ENCODE data around the gene NFATC2IP.
"Not testable (repeated sequence)": the region's sequence is repeated elsewhere in the genome, so short reads cannot be mapped to it uniquely, and the experiment has no call there.

NFATC2IP gene

DNA sequence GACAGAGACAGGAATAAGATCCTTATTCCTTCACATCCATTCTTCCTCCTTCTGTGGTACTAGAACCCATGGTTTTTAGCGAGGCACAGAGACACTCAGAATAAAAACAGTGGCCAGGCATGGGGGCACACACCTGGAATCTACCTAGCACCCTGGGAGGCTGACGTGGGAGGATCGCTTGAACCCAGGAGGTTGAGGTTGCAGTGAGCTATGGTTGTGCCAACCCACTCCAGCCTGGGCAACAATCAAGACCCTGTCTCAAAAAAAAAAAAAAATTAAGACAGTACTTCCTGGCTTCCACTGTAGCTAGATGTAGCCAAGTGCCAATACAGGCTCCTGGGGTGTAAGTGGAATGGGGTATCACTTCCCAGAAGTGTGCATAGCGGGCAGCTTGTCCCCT is 16.4 kb downstream of the NFATC2IP start:
- no peak overlapping the region for H3K4me3 ChIP-seq (ENCODE audit: low read depth, low read length)
- DNase-seq (ENCODE audit: low read depth) = no peak
- TF ChIP-seq, protein P1, sequence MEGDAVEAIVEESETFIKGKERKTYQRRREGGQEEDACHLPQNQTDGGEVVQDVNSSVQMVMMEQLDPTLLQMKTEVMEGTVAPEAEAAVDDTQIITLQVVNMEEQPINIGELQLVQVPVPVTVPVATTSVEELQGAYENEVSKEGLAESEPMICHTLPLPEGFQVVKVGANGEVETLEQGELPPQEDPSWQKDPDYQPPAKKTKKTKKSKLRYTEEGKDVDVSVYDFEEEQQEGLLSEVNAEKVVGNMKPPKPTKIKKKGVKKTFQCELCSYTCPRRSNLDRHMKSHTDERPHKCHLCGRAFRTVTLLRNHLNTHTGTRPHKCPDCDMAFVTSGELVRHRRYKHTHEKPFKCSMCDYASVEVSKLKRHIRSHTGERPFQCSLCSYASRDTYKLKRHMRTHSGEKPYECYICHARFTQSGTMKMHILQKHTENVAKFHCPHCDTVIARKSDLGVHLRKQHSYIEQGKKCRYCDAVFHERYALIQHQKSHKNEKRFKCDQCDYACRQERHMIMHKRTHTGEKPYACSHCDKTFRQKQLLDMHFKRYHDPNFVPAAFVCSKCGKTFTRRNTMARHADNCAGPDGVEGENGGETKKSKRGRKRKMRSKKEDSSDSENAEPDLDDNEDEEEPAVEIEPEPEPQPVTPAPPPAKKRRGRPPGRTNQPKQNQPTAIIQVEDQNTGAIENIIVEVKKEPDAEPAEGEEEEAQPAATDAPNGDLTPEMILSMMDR (IDR thresholded peaks at IDR 0.05; ENCODE audit: low read depth, low read length, missing control alignments) = no peak

DNA sequence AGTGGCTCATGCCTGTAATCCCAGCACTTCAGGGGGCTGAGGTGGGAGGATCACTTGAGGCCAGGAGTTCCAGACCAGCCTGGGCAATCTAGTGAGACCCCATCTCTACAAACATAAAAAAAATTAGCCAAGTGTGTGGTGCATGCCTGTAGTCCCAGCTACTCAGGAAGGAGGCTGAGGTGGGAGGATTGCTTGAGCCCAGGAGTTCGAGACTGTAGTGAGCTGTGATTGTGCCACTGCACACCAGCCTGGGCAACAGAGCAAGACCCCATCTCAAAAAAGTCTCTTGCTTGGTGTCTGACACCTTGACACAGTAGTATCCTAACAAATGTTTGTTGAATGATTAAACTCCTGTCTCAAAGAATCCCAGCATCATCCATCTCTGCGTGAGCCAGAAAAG is 19.0 kb downstream of the NFATC2IP start:
- H3K4me3 ChIP-seq (ENCODE audit: low read depth, low read length); DNase-seq (ENCODE audit: low read depth): not testable (repeated sequence)

DNA sequence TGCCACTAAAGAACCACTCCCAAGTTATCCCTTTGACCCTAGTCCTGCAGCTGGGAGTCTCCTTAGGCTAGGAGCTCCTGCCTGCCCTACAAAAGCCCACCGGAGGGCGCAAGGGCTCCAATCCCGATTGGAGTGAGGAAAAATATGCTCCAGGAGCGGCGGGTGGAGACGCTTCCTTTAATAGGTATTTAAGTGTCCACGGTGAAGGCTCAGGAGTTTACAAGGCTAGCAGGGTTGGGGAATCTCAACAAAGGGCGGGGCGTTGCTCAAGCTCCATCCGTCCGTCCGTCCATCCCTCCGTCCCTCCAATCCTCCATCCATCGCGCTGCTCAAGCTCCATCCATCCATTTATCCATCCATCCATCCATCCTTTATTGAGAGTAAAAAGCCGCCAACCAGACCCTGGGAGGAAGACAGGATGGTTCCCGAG is 23.3 kb downstream of the NFATC2IP start:
- H3K4me3 ChIP-seq (ENCODE audit: low read depth, low read length) = peak overlapping the region; percentile 96
- TF ChIP-seq, protein P1 (IDR thresholded peaks at IDR 0.05; ENCODE audit: low read depth, low read length, missing control alignments) = peak; percentile 46
- no peak for DNase-seq (ENCODE audit: low read depth)

DNA sequence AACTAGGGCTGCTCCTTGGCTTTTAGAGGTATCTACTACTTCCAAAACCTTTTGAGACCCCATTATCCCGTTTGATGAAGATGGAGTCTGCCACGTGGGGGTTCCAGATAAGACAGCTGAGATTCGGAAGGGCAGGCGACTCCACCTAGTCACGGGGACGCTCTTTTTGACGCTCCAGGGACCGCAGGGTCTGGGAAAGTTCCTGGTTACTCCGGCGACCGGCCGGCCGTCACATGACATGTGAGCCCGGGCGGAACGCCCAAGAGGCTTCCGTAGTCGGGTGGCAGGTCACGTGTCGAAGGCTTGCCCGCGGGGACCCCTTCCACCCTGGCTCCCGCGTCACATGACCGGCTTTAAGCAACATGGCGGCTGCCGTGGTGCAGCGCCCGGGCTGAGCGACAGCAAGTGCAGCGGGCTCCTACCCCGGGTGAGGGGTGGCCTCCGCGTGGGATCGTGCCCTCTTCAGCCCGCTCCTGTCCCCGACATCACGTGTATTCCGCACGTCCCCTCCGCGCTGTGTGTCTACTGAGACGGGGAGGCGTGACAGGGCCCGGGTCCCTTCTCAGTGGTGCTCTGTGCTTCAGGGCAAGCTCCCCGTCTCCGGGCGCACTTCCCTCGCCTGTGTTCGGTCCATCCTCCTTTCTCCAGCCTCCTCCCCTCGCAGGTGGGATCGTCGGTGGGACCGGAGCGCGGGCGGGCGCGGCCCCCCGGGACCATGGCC is 23.9 kb downstream of the NFATC2IP start, which contains the start of gene SPNS1:
TSS of gene SPNS1 (plus strand) at position 342 of the 721 bp plus-strand sequence. CDS start at position 716, 374 bp downstream.
- peak; percentile 86 for DNase-seq (ENCODE audit: low read depth)
- peak within 1 kb of the TSS; percentile 96 for H3K4me3 ChIP-seq (ENCODE audit: low read depth, low read length)
- TF ChIP-seq, protein P1 (IDR thresholded peaks at IDR 0.05; ENCODE audit: low read depth, low read length, missing control alignments) = no peak

DNA sequence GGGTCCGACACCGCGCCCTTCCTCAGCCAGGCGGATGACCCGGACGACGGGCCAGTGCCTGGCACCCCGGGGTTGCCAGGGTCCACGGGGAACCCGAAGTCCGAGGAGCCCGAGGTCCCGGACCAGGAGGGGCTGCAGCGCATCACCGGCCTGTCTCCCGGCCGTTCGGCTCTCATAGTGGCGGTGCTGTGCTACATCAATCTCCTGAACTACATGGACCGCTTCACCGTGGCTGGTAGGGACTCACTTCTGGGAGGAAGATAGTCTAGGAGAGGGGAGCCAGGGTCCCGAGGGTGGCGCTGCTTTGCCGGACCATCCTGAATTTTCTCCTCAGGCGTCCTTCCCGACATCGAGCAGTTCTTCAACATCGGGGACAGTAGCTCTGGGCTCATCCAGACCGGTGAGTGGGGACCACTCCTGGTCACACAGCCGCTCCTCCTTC is 24.4 kb downstream of the NFATC2IP start:
- TF ChIP-seq, protein P1 (IDR thresholded peaks at IDR 0.05; ENCODE audit: low read depth, low read length, missing control alignments) = no peak
- no peak for DNase-seq (ENCODE audit: low read depth)
- peak overlapping the region; percentile 96 for H3K4me3 ChIP-seq (ENCODE audit: low read depth, low read length)

DNA sequence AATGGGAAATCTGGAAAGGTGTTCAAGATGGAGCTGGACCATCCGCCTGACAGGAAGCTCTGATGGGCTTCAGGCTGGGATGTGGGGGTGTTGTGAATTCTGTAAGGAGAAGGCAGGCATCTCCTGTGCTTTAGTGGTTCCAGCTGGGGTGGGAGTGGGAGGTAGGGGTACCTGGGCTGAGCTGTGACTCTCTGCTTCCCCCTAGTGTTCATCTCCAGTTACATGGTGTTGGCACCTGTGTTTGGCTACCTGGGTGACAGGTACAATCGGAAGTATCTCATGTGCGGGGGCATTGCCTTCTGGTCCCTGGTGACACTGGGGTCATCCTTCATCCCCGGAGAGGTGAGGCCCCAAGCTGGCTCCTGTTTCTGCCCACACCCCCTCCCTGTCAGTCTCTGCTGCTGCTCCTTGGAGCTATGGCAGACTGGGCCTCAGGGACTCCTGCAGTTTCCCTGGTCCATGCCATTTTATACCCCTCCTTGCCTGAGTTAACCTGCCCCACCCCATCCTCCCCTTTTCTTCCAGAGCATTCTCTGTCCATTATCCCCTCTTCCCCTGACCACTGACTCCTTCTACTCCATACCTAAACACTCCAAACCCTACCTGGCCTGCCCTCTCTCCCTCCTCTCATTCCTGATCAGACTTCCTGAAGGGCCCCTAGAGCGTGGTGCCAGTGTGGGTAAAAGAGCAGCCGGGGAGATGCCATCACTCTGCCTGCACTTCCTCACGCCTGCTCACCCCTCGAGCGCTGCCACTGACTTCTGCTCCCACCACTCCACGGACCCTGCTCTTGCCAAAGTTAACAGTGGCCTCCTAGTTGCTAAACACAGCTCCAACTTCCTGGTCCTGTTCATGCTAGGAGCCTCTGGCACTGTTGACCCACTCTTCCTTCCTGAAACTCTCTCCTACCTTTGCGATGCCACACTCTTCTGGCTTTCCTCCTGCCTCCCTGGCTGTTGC is 27.2 kb downstream of the NFATC2IP start:
- TF ChIP-seq, protein P1 (IDR thresholded peaks at IDR 0.05; ENCODE audit: low read depth, low read length, missing control alignments) = peak; percentile 84

DNA sequence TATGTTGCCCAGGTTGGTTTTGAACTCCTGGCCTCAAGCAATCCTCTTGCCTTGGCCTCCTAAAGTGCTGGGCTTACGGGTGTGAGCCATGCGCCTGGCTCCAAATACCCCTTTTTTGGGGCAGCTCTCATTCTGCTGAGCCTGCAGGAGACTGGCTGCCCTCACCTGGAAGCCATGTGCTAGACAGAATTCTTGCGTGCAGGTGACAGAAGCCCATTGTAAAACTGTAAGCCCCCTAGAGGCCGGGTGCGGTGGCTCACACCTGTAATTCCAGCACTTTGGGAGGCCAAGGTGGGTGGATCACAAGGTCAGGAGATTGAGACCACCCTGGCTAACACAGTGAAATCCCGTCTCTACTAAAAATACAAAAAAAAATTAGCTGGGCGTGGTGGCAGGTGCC is 29.6 kb downstream of the NFATC2IP start:
- TF ChIP-seq, protein P1 (IDR thresholded peaks at IDR 0.05; ENCODE audit: low read depth, low read length, missing control alignments) = peak; percentile 20
- not testable (repeated sequence) for H3K4me3 ChIP-seq (ENCODE audit: low read depth, low read length); DNase-seq (ENCODE audit: low read depth)

More for the DNA sequence above, 27.2 kb downstream of the NFATC2IP start:
- H3K4me3 ChIP-seq (ENCODE audit: low read depth, low read length) = no peak overlapping the region
- no peak for DNase-seq (ENCODE audit: low read depth)
